GM13976 (cell line): ENCODE measurements around the gene PLA2G4A.

ENCODE experiments used
- DNase-seq: peaks from one replicate; pipeline ENCODE4 v3.0.0; 2012; ENCODE audit warnings: low spot score
- CTCF ChIP-seq: IDR thresholded peaks from 2 replicates; pipeline ENCODE4 v1.5.1; 2012; ENCODE audit warnings: borderline replicate concordance, mild to moderate bottlenecking; ENCODE audit not compliant: insufficient read depth; ENCODE audit errors: extremely low read depth, missing control alignments, control extremely low read depth
- in situ Hi-C: fragments of 300-500 bp; cut with MboI; formaldehyde crosslinking; loops from one replicate; pipeline ENCODE4 v1.12.0; 2022; ENCODE audit warnings: low sequenced_read_pairs, mixed read lengths, inconsistent platforms; ENCODE audit not compliant: unreplicated experiment

PLA2G4A gene

GRCh38 chr1:186848509-186849130 lies 19.9 kb downstream of the PLA2G4A start:
- no peak for TF ChIP-seq CTCF
- in situ Hi-C loops = no loop called here
- DNase-seq = no peak

GRCh38 chr1:186849271-186849671 lies 20.5 kb downstream of the PLA2G4A start:
- in situ Hi-C loops = no loop called here
- TF ChIP-seq CTCF = no peak
- DNase-seq = no peak

- no peak for TF ChIP-seq CTCF
- DNase-seq = no peak
- in situ Hi-C loops = no loop called here
Observed at GRCh38 chr1:186849826-186850225, 21.1 kb downstream of the PLA2G4A start.

DNA sequence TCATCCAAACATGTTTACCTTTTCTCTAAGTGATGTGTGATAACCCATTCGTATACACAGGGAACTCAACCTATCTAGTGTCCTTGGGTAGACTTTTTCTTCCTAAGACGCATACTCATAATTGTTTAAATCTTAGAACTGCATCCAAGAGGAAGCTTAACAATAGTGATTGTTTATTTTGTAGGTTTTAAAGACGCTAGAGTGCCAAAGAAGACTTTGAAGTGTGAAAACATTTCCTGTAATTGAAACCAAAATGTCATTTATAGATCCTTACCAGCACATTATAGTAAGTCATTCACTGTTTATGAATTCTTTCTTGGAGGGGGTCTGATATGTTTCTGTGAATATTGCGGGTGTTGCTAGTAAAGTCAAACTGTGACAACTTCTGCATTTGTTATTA lies 25.4 kb downstream of the PLA2G4A start:
- TF ChIP-seq CTCF = no peak
- in situ Hi-C loops = no loop called here
- DNase-seq = no peak

DNA sequence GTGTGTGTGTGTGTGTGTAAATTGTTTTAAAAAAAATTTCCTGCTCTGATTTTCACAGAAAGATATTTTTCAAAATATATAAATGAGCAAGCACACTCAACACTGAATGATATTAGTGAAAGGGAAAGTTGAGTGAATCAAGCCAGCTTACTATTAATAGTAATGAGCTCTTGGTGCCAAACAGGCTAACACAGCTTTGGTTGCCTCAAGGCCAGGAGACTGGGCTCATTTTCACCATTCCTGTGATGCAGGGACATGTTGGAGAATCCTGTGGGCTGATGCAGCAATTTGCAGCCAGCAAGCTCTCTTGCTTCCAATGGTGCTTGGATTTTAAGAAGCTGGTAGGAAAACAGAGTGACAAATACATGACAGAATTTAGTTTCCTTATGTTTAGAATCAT lies 30.2 kb downstream of the PLA2G4A start:
- DNase-seq = no peak
- TF ChIP-seq CTCF = no peak
- in situ Hi-C loops = no loop called here

- in situ Hi-C loops = no loop called here
- no peak for DNase-seq
- no peak for TF ChIP-seq CTCF
Observed at GRCh38 chr1:186859995-186860394, 31.2 kb downstream of the PLA2G4A start.
